CD4-positive, alpha-beta T cell treated with Interleukin-6 for 4 hours (primary cell): ENCODE measurements around the gene PEAR1.
"Not testable (repeated sequence)": the region's sequence is repeated elsewhere in the genome, so short reads cannot be mapped to it uniquely, and the experiment has no call there.

ENCODE experiments used
- DNase-seq: peaks from one replicate; pipeline ENCODE4 v3.0.0-alpha.2; 2020; ENCODE audit warnings: mixed read lengths

PEAR1 gene

DNA sequence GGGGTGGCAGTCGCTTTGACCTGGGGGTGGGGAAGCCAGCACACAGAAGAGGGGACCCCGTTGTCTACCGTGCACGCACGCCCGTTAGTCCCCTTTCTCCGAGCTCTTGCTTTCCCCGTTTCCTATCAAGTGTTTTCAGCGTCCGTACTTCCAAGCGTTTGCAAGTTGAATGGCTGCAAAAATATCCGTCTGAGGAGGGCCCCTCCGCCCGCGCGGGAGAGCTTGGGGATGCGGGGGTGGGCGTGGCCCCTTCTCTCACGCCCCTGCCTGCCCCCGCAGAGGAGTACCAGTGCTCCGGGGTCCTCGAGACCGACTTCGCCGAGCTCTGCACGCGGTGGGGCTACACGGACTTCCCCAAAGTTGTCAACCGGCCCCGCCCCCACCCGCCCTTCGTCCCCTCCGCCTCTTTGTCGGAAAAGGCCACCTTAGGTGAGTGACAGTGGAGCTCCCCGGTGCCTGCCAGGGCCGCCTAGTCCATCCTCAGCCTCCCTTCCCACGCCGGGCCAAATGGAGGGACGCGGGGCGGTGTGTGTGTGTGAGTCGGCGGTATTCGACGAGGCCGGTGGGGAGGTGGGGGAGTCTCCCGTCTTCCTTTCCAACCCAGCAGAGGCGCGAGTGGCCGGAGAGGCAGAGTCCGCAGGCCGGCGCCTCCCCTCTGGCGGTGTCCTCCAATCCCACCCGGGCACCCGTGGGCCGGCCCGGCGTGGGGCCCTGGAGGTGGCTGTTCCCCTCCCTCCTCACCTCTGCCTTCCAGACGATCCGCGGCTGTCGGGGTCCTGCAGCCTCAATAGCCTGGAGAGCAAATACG lies 30.4 kb downstream of the PEAR1 start:
- no peak for DNase-seq

DNA sequence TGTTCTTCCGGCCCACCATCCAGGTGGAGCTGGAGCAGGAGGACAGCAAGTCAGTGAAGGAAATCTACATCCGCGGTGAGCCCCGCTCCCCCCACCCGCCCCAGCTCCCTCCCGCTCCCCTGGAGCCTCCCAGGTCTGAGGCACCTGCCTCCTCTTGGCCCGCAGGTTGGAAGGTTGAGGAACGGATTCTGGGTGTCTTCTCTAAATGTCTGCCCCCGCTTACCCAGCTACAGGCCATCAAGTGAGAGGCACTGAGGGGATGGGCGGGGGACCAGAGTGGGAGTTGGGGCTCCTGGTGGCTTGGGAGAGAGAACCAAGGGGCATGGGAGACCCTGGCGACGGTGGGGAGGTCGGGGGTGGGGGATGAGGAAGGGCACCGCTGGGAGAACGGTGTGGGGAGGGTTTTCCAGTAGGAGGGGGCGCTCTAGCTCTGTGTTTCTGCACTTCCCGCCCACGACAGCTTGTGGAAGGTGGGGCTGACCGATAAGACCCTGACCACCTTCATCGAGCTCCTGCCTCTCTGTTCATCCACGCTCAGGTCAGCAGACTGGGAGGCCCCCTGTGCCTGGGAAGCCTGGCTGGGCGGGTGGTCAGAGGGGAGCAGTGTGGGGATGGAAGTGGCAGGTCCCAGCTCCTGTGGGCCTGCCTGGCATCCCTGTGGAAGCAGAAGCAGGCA lies 31.1 kb downstream of the PEAR1 start:
- no peak for DNase-seq

DNA sequence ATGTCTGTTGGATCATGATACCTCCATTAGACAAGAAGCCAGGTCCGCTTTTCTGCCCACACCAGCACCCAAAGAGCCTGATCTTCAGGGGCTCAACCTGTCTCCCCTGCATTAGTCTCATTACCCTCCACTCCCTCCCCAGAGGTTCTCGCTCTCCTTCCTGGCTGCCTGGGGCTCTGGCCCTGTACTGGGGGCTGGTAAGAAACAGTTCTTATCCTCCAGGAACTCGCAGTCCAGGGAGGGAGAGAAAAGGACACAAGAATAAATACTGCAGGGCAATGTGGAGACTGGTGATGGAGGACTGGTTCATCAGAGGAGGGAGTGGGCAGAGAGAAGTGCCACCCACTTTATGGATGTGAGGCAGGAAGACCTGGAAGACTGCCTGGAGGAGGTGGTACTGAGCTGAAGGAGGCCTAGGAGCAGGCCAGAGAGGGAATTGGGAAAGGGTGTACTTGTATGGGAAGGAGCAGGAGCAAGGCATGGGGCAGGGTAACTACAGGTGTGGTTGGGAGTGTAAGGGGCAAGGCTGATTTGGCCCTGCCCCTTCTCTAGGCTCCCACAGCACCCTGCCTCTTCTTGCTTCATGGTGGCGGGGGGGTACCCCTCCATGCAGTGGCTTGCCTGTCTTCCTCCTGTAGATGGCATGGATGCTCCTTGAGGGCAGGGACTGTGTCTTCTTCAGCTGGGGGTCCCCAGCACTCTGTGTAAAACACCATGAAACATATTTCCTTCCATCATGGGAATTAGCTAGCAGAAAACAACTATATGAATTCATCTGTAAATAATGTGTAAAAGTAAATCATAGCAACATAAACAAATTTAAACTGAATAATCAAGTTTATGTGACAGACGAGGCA lies 31.9 kb downstream of the PEAR1 start:
- DNase-seq = no peak

DNA sequence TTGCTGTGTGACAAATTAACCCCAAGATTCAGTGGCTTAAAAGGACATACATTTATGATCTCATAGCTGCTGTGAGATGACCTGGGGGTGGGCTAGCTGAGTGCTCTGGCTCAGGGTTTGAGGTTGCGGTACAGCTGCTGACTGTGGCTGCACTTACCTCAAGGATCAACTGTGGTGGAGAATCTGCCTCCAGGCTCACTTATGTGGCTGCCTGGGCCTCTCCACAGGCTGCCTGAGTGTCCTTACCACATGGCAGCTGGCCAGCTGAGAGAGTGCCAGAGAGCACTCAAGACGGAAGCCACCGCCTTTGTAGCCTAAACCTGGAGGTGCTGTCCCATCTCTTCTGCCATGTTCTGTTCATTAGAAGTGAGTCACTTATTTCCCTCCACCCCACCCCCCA lies 32.7 kb downstream of the PEAR1 start:
- peak; percentile 11 for DNase-seq

DNA sequence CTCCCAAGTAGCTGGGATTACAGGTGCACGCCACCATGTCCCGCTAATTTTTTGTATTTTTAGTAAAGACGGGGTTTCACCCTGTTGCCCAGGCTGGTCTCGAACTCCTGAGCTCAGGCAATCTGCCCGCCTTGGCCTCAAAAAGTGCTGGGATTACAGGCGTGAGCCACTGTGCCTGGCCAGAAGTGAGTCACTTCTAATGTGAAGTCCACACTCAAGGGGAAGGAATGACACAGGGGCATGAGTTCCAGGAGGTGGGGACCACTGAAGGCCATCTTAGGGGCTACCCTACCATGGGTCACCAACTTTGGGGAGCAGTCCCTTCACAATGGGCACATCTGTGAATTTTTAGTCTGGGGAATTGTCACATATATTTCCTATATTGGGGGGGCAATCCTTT lies 33.2 kb downstream of the PEAR1 start:
- DNase-seq = not testable (repeated sequence)

DNA sequence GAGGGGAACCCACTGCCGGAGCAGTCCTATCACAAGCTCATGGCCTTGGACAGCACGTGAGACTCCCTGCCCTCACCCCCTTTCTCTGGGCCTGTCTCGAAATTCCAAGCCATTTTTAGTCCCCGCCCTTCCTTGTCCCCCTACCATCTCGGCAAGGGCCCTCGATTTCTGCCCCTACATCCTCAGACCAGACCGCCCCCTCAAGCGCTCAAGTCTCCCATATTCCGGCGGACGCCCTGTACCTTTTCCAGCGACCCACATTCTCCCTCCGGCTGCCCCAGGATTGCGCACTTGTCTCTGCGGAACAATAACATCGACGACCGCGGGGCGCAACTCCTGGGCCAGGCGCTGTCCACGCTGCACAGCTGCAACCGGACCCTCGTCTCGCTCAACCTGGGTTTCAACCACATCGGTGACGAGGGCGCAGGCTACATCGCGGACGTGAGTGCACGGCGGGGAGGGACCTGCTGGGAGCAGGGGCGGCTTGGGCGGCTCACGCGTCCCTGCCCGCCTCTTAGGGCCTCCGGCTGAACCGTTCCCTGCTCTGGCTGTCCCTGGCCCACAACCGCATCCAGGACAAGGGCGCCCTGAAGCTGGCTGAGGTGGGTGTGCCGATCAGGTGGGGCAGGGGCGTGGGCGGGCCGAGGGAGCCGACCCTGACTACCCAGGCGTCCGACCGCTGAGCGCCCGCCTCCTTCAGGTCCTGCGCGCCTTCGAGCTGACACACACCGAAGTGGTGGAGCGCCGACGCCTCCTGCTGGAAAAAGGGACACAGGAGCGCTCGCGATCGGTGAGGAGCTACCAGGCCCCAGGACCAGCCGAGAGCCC lies 33.9 kb downstream of the PEAR1 start:
- DNase-seq = peak; percentile 72

DNA sequence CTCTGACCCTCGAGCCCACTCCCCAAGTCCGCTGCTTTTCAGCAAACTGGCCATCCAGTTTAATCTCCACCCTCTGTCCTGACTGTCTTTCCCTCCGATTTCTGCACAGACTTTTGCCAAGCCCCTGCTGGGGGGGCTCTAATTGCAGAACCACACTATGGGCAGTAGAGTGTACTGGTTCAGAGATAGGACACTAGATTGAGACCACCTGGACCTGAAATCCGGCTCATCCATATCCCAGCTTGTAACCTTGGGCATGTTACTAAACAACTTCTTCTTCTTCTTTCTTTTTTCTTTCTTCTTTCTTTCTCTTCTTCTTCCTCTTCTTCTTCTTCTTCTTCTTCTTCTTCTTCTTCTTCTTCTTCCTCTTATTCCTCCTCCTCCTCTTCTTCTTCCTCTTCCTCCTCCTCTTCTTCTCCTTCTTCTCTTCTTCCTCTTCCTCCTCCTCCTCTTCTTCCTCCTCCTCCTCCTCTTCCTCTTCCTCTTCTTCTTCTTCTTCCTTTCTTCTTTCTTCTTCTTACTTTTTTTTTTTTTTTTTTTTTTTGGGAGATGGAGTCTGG lies 34.6 kb downstream of the PEAR1 start:
- no peak for DNase-seq

DNA sequence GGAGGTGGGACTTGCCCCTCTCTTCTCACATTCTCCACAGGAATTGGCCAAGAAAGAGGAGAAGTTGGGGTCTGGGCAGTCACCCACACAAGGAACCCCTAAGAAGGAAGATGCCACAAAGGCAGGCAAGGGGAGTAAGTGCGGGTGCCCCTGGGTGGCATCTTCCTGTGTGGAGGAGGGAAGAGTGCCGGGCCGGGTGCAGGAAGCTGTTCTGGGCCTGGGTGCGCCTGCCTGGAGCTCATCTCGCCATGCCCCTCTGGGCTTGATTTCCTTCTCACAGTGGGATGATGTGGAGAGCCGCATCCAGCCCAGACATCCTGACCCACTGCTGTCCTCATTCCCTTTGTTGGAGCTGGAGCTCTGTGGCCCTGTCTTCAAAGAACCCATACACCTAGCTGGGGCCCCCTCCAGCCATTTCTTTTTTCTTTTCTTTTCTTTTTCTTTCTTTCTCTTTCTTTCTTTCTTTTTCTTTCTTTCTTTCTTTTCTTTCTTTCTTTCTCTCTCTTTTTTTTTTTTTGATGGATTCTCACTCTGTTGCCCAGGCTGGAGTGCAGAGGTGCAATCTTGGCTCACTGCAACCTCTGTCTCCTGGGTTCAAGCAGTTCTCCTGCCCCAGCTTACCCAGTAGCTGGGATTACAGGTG lies 36.2 kb downstream of the PEAR1 start:
- DNase-seq = no peak

DNA sequence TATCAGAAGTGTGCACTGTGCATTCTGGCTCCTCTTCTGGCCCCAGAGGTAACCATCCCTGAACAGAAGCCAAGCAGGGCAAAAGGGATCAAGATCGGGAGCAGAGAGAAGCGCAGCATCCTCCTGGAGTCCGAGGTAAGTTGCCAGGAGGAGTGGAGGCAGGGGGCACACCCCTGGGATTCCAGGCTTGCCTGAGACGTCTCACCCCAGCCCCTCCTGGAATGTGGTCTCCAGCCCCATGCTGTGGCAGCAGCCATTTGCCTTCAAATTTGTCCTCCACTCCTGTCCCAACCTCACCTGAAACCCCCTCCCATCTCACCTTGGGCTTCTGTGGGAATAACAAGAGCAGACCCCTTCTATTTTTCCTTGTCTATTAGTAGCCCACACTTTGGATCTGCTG lies 37.0 kb downstream of the PEAR1 start:
- DNase-seq = no peak

DNA sequence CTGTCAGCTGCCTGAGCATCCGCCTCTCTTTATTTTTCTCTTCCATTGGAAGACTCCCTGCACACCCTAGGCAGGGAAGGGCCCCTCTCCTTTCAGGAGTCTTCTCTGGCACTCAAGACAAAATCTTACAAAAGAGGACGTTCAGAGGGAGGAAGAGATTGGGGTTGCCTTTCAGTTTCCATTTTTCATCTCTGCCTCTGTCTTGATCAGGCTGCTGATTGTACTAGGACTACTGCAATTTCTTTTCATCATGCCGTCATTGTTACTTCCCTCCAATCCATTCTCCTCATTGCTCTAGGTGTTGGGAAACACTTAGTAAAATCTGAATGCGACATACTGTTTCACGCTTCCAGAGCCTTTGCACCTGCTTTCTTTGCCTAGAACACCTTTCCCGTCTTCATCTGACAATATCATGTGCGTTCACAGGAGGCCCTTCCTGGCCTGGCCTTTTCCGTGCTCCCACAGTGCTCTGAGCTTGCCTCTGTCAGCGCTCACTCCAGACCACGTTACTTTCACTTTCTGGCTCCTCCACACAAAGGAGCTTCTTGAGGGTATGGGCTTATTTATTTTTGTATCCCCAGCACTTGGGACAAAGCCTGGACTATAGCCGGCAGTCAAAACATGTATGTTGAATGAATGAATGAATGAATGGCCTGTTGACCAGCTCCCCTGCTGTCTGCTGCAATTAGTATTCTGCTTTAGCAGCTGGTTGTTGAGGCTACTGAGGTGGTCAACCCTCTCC lies 37.9 kb downstream of the PEAR1 start:
- no peak for DNase-seq

DNA sequence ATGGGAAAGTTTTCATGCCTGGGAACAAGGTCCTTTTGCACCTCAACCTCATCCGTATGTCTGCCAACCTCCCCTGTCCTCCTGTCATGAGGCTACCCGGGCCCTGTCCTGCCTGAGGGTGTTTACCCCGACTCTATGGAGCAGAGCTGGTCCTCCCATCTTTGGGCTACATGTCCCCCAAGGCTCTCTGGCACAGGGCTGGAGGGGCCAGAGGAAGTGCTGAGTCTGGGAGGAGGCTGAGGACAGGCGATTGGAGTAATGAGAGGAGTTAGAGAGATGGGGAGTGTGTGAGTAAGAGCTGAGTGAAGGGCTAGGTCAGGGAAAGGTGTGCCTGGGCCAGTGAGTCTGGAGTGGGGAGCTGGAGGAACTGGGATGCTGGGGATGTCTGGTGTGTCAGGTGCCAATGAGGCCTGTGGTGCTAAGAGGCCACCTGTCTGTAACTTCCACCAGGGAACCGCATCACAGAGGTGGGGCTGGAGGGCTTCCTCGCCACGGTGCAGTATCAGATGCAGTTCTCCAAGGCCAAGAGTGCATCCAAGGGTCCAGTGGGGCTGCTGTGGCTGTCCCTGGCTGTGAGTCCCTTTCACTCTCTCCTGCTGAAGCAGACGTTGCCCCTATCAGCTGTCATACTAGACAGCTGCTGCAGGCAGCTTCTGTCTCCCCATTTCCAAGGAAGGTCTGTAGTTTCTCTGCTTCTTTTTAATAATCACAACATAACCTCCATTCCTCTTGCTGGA lies 38.6 kb downstream of the PEAR1 start:
- no peak for DNase-seq

DNA sequence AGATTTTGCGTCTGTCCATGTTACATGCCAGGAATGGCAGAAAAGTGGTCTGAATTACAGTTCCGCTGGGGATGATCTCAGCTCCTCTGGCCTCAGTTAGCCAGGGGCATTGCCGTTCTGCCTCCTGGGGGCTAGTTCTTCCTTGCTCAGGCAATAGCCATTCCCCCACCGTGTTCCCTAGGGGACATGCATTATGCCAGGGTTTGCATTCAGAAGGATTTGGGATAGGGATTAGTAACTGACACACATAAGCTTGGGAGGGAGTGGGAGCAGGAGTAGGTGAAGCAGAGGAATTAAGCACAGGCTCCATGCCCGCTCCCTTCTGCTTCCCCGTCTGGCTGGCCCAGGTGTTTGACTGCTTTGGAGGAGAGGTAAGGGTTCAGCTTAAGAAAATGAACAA lies 39.6 kb downstream of the PEAR1 start:
- DNase-seq = no peak

DNA sequence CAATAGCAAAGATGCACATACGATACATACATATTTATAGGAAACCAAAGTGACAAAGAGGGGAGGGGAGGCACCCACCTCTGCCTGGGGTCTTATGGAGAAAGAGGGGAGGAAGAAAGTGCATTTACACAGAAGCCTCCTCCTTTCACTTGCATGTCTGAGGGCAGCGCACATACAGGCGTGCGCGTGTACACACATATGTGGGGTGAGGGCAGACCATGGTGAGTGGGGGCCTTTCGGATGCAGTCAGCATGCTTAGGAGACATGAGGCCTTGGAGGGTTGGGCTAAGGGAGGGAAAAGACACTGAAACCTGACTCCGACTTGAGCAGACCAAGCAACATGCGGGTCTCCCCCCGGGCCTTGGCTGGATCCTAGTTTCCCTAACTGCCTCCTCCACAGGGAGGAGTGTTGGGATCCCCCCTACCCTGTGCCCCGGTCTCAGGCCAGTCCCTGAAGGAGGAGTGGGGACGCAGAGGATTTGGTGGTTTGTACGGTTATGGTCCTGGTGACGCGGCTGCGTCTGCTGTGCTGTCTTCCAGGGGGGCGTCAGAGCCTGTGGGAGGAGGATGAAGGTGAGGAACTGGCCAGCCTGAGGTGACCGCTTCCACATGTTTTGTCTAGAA lies 42.1 kb downstream of the PEAR1 start:
- no peak for DNase-seq

DNA sequence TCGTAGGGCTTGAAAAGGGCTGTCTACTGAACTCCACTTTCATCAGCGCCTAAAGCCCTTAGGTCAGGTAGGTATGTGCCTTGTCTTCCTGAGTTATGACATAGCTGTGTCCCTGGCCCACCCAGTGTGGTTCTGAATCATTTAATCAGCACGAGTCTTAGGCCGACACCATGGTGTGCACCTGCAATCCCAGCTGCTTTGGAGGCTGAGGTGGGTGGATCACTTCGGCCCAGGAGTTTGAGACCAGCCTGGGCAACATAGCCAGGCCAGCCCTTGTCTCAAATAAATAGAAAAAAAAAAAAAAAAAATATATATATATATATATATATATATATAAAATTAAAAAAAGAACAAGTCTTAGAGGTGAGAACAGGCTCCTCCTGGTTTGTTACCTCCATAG lies 42.7 kb downstream of the PEAR1 start:
- no peak for DNase-seq

DNA sequence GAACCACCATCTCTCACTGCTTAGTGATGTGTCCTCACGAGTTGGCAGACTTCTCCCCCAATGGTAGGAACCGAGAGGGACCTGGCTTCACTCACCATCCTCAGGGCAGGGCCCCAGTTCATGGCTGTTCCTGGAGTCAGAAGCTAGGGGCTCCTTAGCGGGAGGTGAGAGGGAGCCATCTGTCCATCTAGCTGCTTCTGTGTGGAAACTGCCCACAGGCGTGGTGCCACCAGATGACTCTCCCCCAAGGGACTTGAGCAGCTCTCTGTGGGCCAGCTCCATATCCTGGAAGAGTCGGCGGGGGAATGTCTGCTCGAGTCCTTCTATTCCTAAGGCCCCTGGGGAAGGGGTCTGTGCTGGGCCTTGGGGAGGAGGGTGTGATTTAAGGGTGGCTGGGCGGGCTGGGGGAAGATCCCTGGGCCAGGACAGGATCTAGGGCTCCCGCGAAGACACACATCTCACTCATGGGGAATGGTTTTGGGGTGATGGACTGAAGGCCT lies 43.3 kb downstream of the PEAR1 start:
- DNase-seq = no peak

DNA sequence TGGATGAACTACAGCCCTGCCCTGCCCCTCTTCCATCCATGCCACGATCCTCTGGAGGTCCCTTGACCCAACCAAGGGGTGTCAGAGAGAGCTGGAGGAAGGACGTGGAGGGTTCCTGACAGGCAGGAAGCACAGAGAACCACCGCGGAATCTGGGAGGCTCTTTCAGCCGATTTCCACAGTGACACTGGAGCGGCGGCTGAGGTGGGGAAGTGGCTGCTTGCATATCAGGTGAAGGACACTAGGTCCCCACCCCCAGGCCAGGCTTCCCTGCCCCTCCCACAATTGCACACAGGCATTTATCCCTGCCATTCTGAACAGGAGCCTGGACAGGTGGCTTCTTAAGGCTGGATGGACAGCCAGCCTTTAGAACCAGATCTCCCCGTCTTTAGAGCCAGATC lies 44.4 kb downstream of the PEAR1 start:
- no peak for DNase-seq

DNA sequence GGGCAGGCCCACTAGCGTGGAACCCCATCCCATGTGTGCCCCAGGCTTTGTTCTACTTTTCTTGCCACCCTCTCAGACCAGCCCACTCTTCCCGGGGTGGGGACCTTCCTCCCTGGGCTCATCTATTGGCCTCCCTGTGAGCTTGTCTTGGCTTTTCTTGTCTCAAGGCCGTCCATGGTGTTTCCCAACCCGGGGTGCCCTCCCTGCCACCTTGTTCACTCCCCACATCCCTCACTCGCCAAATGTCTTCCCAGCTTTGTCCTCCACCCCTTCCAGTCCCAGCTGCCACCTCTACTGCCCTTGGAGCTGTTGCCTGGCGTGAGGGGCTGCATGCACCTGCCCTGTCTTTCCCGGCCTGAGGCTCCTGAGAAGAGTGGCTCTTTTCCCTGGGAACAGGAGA lies 45.3 kb downstream of the PEAR1 start:
- no peak for DNase-seq

DNA sequence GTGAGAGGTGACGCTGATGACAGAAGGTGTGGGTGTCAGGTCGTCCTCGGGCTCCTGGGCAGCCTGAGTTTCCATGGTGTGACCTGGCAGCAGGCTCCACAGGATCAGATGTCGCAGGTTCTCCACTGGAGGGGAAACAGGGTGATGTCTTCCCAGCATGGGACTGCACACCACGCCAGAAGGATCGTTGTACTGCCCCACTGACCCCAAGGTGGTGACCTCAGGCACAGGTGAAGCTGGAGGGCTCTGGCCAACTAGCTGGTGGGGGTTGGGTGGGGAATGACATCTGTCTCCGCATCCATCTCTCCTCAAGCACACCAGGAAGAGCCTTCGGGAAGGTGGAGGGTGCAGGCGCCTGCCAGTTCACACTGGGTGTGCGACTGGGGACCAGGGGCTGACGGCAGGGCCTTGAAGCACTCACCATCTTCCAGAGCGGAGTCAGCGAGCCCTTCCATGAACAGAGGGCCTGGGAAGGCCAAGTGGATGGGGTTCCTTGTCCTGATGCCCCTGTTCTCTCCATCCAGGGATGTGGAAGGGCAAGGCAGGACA lies 46.3 kb downstream of the PEAR1 start:
- DNase-seq = no peak

DNA sequence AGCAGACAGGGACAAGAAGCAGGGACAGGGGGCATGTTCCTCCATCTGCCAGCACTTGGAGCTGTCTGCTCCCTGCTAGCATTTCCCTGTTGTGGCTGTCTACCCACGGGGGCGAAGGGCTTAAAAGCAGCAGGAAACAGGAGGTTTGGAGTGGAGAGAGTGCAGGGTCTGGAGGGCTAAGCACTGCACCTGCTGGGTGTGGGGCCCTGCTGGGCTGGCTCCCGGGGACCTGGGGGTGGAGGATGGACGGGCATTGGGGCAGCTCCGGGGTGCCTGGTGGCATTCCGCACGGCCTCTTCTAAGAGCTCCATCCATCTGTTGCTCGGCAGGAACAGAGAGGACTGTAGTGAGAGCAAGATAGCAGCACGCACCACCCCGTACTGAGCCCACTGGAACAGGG lies 48.2 kb downstream of the PEAR1 start:
- no peak for DNase-seq
